ENCODE data around the gene UCK2.

GRCh38 chr1:165816826-165817497, 10.5 kb upstream of the UCK2 start:
- TF ChIP-seq, protein P1, sequence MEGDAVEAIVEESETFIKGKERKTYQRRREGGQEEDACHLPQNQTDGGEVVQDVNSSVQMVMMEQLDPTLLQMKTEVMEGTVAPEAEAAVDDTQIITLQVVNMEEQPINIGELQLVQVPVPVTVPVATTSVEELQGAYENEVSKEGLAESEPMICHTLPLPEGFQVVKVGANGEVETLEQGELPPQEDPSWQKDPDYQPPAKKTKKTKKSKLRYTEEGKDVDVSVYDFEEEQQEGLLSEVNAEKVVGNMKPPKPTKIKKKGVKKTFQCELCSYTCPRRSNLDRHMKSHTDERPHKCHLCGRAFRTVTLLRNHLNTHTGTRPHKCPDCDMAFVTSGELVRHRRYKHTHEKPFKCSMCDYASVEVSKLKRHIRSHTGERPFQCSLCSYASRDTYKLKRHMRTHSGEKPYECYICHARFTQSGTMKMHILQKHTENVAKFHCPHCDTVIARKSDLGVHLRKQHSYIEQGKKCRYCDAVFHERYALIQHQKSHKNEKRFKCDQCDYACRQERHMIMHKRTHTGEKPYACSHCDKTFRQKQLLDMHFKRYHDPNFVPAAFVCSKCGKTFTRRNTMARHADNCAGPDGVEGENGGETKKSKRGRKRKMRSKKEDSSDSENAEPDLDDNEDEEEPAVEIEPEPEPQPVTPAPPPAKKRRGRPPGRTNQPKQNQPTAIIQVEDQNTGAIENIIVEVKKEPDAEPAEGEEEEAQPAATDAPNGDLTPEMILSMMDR (IDR thresholded peaks at IDR 0.05) = no peak
- TF ChIP-seq POLR2A (IDR thresholded peaks at IDR 0.05) = no peak
